Mucosa of rectum (tissue), 2 donors: ENCODE measurements around the gene PRR4.

Experiments used
- H3K27ac ChIP-seq, 2 donors: one replicate each; pipeline ENCODE4 v1.7.0; 2013; ENCODE audit warnings: inconsistent platforms in 2 of 2, low read depth in 2 of 2, low read length in 2 of 2
- H3K27me3 ChIP-seq, 2 donors: one replicate each; pipeline ENCODE4 v1.7.0; 2013; ENCODE audit warnings: low read length in 2 of 2; ENCODE audit not compliant: control insufficient read depth in 2 of 2, insufficient read depth in 2 of 2
- H3K36me3 ChIP-seq, 2 donors: one replicate each; pipeline ENCODE4 v1.7.0; 2013; ENCODE audit warnings: low read length in 2 of 2; ENCODE audit not compliant: control insufficient read depth in 2 of 2, insufficient read depth in 2 of 2
- H3K4me1 ChIP-seq, 2 donors: one replicate each; pipeline ENCODE4 v1.7.0; 2013; ENCODE audit warnings: low read length in 2 of 2, mild to moderate bottlenecking in 1 of 2; ENCODE audit not compliant: control insufficient read depth in 2 of 2, insufficient read depth in 2 of 2
- H3K4me3 ChIP-seq, 2 donors: one replicate each; pipeline ENCODE4 v1.7.0; 2013; ENCODE audit warnings: low read length in 2 of 2
- H3K9ac ChIP-seq, 2 donors: one replicate each; pipeline ENCODE4 v1.7.0; 2013; ENCODE audit warnings: low read length in 2 of 2, low read depth in 1 of 2, mild to moderate bottlenecking in 1 of 2
- H3K9me3 ChIP-seq, 2 donors: one replicate each; pipeline ENCODE4 v1.7.0; 2013; ENCODE audit warnings: low read length in 2 of 2; ENCODE audit not compliant: control insufficient read depth in 2 of 2
- donor health status: healthy.
- donor health status: Normal muscosa, but diverticular disease.

PRR4 gene

GRCh38 chr12:10849425-10849878 is at the start of gene PRR4:
Gene PRR4 (minus strand): TSS chr12:10849475. CDS start chr12:10849437, 38 bp downstream.
- H3K27me3 ChIP-seq, result no peaks in the 10 kb centered on the region
- H3K9ac ChIP-seq, result no peak within 1 kb of the TSS
- H3K4me1 ChIP-seq, result no peaks in the 10 kb centered on the region
- H3K36me3 ChIP-seq, result peaks cover 0 to 6% of the 10 kb centered on the region in 2 donors
- no peak within 1 kb of the TSS for H3K27ac ChIP-seq
- H3K4me3 ChIP-seq, result no peak within 1 kb of the TSS
- H3K9me3 ChIP-seq, result no peaks in the 10 kb centered on the region

DNA sequence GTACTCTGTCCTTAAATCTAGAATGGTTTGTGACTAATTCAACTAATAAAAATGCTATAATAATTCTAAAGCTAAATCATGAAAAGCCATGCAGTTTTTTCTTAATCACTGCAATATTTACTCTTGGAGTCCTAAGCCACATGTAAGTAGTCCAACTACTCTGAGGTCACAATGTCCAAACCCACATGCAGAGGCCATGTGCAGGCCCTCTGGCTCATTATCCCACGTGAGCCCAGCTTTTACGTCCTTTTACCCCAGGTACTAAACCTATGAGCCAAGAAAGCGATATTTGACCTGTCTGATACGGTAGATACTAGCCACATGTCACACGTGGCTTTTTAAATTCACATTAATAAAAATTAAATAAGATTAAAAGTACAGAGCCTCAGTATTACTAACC is 47.6 kb upstream of the PRR4 start:
- Histone ChIP-seq H3K4me1 (peaks cover 0 to 4% of the 10 kb centered on the region in 2 donors), H3K4me3 (no peak overlapping the region), H3K9me3 (no peaks in the 10 kb centered on the region), H3K27ac (no peak overlapping the region), H3K9ac (no peak overlapping the region), H3K36me3 (no peaks in the 10 kb centered on the region), H3K27me3 (no peaks in the 10 kb centered on the region)

DNA sequence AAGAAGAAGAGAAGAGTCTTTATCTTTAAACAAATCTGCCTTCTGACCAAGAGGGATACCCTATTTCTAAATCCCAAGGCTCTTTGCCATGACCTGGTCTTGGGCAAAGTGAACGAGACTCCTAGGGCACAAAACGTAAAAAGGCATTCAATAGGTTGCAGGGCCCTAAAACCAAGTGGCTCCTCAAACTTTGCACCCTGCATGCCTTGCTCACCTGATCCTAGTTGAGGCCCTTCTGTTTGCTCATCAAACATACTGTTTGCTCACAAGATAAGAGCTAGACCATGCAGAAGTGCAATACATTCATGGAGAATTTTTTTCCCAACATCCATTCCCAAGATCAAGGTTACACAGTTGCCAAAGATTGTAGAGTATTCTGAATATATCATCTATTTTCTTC is 42.7 kb upstream of the PRR4 start:
- Histone ChIP-seq H3K9me3 (no peaks in the 10 kb centered on the region), H3K9ac (no peak overlapping the region), H3K27ac (no peak overlapping the region), H3K36me3 (no peaks in the 10 kb centered on the region), H3K27me3 (no peaks in the 10 kb centered on the region), H3K4me3 (no peak overlapping the region), H3K4me1 (peaks cover 0 to 4% of the 10 kb centered on the region in 2 donors)

- no peak overlapping the region for H3K4me3 ChIP-seq
- no peak overlapping the region for H3K9ac ChIP-seq
- H3K27me3 ChIP-seq, result no peaks in the 10 kb centered on the region
- no peaks in the 10 kb centered on the region for H3K9me3 ChIP-seq
- no peaks in the 10 kb centered on the region for H3K36me3 ChIP-seq
- no peak overlapping the region for H3K27ac ChIP-seq
- H3K4me1 ChIP-seq, result peaks cover 0 to 4% of the 10 kb centered on the region in 2 donors
These were observed 40.0 kb upstream of the PRR4 start for GRCh38 chr12:10889226-10889625.

- Histone ChIP-seq H3K9me3 (no peaks in the 10 kb centered on the region), H3K36me3 (no peaks in the 10 kb centered on the region), H3K27me3 (no peaks in the 10 kb centered on the region), H3K9ac (no peak within 1 kb of the TSS), H3K27ac (no peak within 1 kb of the TSS), H3K4me3 (no peak within 1 kb of the TSS), H3K4me1 (no peaks in the 10 kb centered on the region)
These were observed 34.9 kb upstream of the PRR4 start, which contains the start of gene PRH1 for GRCh38 chr12:10884086-10884725. Gene PRH1 (minus strand): TSS chr12:10884255. CDS start chr12:10884217, 38 bp downstream.

GRCh38 chr12:10873378-10873777 is 24.1 kb upstream of the PRR4 start:
- Histone ChIP-seq H3K4me3 (no peak overlapping the region), H3K27me3 (no peaks in the 10 kb centered on the region), H3K9me3 (no peaks in the 10 kb centered on the region), H3K36me3 (peaks cover 5 to 7% of the 10 kb centered on the region in 2 donors), H3K9ac (no peak overlapping the region), H3K27ac (no peak overlapping the region), H3K4me1 (no peaks in the 10 kb centered on the region)

- no peaks in the 10 kb centered on the region for H3K4me1 ChIP-seq
- no peak overlapping the region for H3K9ac ChIP-seq
- H3K36me3 ChIP-seq, result peaks cover 0 to 3% of the 10 kb centered on the region in 2 donors
- H3K27ac ChIP-seq, result no peak overlapping the region
- H3K4me3 ChIP-seq, result no peak overlapping the region
- no peaks in the 10 kb centered on the region for H3K27me3 ChIP-seq
- H3K9me3 ChIP-seq, result no peaks in the 10 kb centered on the region
These were observed 18.1 kb upstream of the PRR4 start for GRCh38 chr12:10867381-10867780.

- H3K27me3 ChIP-seq, result no peaks in the 10 kb centered on the region
- peaks cover 0 to 3% of the 10 kb centered on the region in 2 donors for H3K36me3 ChIP-seq
- H3K4me1 ChIP-seq, result no peaks in the 10 kb centered on the region
- no peaks in the 10 kb centered on the region for H3K9me3 ChIP-seq
- H3K9ac ChIP-seq, result no peak overlapping the region
- no peak overlapping the region for H3K4me3 ChIP-seq
- no peak overlapping the region for H3K27ac ChIP-seq
These were observed 14.4 kb upstream of the PRR4 start for GRCh38 chr12:10863512-10864218.

- Histone ChIP-seq H3K9me3 (no peaks in the 10 kb centered on the region), H3K9ac (no peak overlapping the region), H3K4me3 (no peak overlapping the region), H3K27ac (no peak overlapping the region), H3K27me3 (no peaks in the 10 kb centered on the region), H3K36me3 (no peaks in the 10 kb centered on the region), H3K4me1 (no peaks in the 10 kb centered on the region)
These were observed 12.1 kb upstream of the PRR4 start for GRCh38 chr12:10861366-10861765.

- no peak overlapping the region for H3K27ac ChIP-seq
- H3K4me1 ChIP-seq, result no peaks in the 10 kb centered on the region
These were observed 6.5 kb upstream of the PRR4 start for GRCh38 chr12:10855807-10856206.

More at GRCh38 chr12:10855807-10856206, 6.5 kb upstream of the PRR4 start:
- no peak overlapping the region for H3K9ac ChIP-seq
- peaks cover 4% of the 10 kb centered on the region in 2 donors for H3K9me3 ChIP-seq
- H3K27me3 ChIP-seq, result no peaks in the 10 kb centered on the region
- H3K4me3 ChIP-seq, result no peak overlapping the region
- peaks cover 4 to 6% of the 10 kb centered on the region in 2 donors for H3K36me3 ChIP-seq
